GM19324 (cell line): ENCODE data around the gene LPP.

Source experiments
- ATAC-seq: cut with Tn5 transposase; IDR thresholded peaks from one replicate; pipeline ENCODE4 v1.9.1; 2021; ENCODE audit warnings: mild to moderate bottlenecking, moderate library complexity; ENCODE audit not compliant: unreplicated experiment, low FRiP score

LPP gene

DNA sequence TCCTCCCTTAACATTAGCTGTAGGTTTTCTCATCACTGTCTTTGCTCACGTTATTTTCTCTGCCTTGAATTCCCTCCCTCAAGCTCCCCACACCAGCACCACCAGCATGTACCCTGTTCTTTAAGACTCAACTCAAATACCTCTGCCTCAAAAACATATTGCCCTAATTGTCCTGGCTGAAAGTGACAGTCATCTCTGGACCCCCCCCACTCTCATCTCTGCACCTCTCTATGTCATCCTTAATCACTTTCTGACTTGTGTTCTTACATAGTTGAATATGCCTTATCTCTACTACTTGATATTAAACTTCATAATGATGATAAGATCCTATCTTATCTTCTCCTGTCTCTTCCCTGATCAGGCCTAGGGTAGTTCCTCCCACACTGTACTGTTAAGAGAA, 672.6 kb downstream of the LPP start:
- no peak for ATAC-seq

DNA sequence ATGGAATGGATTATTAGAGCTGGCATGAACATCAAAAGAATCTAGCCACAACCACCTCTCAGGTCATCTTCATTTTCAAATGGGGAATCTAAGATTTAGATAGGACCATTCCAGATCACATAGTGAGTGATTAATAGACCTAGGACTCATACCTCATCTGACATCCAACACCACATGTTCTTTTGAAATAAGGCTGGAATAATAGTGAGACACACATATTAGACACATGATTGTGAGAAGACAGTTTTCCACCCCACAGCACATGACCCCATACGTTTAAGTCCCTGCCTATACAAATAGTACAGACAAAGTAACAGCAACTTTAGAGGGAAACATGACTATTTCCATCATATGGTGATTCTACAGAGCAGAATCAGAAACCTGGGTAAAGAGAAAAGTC, 673.1 kb downstream of the LPP start:
- ATAC-seq: no peak

DNA sequence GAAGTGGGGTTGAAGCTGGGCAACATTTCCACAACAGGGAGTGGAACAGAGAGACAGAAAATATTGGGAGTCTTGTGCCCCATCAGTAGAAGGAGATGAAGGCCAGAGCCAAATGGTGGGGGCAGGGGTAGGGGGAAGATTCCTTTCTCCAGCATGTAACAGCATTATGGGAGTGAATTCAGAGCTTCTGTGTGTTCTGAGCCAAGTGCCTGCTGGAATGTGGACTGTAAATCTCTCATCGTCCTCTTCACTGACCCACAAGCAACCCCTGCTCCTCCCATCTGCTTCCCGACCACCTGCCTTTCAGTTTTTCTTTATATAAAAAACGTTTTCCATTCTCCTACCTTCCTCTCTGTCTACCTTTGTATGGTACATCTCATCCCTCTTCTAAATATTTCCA, 673.6 kb downstream of the LPP start:
- no peak for ATAC-seq

DNA sequence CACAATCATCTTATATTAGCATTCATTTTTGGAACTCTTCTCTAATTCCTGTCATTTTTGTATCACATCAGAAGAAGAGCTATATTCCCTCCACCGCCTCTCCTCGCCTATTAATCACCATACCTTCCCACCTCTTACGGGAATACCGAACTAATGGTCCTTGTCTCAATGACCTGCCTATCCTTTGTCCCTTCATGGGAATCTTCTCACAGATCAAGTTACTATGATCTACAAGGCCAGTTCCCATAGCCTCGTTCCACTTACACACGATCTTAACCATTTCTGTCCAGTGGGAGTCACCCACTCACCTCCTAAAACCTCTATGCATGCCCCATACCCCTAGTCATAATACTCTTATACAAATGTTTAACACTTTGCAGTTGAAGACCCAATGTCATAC, 675.2 kb downstream of the LPP start:
- no peak for ATAC-seq

DNA sequence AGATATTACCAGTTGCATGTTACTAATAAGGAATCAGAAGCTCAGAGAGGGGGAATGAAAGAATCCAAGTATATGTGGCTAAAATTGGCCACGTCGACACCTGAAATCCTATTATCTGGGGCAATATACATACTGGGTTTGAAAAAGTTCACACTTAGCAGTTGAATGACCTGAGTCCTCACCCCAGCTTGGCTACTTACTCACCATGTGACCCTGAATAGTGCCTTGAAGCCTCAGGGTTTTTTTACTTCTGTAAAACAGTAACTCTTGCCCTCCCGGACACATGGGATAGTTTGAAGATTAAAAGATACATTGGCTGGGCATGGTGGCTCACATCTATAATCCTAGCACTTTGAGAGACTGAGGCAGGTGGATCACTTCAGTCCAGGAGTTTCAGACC, 675.6 kb downstream of the LPP start:
- ATAC-seq: no peak

DNA sequence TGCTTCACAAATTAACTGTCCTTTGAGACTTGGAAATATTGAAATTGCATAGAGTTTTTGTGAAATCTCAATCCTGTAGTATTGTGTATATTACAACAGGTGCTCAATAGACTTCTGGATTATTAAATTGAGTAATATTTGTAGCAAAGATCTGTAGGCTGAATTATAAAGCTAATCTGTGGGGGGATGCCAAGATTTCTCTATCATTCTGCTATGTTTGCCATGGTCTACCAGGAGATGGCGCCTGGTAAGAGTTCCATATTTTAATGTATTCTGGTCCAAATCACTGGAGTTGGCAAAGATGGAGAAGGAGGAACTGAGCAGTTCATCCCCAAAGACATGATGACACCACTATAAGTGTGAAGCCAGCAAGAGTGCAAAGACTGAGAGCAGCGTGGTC, 676.9 kb downstream of the LPP start:
- ATAC-seq: no peak

DNA sequence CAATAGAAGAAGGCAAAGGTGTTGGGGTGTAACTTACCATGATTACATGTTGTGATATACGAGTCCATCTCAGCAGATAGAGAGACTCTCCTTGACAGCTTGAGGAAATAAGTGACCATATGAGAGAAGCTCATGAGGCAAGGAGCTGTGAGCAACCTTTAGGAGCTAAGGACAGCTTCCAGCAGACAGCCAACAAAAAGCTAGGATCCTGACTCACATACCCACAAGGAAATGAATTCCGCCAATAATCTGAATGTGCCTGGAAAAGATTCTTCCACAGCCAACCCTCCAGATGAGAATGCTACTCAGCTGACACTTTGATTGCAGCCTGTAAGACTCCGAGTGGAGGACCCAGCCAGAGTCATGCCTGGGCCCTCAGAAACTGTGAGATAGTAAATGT, 678.2 kb downstream of the LPP start:
- ATAC-seq: no peak

DNA sequence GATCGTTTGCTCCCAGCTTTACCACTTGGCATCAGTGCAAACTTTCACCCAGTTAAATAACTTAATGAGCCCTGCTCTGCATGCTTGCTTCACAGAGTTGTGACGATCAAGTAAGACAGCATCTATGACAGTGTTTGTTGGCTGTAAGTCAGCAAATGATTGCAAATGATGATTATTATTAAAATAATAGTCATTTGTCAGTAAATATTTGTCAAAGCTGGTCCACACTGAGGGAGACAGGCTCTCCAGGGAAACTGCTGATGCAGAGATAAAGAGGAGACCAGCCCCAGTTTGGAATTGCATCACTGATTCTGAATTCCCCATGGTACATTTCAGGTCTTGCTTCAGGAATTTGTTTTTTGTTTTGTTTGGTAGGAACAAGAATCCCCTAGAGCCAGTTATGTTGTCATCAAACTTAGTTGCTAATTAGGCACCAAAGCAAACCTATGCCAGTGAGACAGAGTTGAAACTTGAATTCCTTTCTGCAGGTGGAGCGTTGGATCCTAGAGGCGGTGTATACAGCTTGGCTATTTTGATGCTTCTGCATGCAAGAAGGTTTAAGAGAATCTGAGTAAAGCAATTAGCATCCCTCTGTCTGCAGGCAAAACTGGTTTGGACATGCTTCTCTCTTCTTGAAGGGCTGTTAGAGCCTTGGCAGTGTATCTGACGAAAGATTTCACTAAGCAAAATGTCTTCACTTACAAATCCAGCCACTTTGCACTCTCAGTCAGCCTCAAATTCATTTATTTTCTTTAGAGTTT, 679.2 kb downstream of the LPP start:
- no peak for ATAC-seq

DNA sequence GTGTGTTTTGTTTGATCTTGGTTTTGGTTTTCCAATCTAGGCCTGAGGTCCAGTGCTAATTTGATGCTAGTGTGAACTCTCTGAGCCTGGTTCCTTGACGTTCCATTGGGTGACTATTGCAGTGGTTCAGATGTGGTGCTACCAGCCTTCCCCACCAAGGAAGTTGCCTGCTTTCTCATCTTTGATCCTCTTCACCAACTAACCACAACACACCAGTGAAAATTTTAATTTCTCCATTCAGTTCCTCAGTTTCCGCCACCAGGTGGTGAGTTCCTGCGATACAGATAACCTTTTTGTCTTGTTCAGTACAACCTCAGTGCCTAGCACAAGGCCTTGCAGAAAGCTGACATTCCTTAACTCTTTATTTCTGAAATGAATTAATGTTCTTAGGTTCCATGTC, 680.4 kb downstream of the LPP start:
- ATAC-seq: no peak

DNA sequence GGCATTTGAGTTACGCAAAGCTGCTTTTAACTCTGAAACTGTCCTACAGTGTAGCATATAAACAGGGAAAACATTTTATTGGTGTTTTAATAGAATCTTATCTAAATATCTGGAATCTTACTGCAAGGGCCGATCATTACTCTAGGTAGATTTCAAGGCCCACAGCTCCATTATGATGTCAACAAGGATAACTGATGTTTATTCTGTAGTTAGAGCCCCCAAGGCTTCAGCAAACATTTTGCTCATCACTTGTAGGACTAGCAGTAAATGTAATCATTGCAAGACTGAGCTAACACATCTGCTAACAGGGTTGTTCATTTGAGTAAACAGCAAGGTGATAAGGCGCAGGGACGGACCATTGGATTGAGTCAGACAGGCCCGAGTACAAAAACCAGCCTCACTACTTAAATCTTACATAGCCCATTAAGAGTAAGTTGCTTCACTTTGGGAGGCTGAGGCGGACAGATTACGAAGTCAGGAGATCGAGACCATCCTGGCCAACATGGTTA, 685.3 kb downstream of the LPP start:
- no peak for ATAC-seq

DNA sequence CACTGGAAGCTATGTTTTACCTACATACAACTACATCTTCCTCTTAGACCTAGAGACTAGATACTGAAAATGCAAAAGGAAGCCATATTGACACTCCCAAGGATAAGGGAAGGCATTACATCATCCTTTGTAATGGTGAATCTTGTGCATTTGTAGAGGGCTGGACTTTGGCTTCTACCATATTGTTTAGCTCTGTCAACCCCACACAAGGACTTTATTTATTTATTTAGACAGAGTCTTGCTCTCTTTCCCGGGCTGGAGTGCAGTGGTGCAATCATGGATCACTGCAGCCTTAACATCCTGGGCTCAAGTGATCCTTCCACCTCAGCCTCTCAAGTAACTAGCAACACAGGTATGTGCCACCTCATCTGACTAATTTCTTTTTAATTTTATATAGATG, 686.3 kb downstream of the LPP start:
- ATAC-seq: no peak

DNA sequence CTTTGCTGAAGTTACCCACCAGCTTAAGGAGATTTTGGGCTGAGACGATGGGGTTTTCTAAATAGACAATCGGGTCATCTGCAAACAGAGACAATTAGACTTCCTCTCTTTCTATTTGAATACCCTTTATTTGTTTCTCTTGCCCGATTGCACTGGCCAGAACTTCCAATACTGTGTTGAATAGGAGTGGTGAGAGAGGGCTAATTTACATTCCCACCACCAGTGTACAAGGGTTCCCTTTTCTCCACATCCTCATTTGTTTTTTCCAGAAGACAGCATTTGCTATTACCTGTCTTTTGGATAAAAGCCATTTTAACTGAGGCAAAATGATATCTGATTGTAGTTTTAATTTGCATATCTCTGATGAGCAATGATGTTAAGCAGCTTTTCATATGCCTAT, 687.9 kb downstream of the LPP start:
- no peak for ATAC-seq

DNA sequence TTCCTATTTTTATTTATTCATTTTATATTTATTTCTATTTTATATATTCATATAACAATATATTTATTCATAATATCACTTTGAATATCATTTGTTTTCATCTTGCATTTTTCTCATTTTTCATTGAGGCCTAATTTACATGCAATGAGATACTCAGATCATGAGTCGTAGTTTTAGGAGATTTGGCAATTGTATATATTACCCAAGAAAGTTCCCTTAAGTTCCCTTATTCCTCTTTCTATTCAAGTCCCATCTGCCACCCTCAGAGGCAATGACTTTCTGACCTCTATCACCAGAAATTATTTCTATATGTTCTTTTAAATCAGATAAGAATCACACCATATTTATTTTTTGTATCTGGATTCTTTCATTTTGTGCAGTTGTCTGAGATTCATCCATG, 688.7 kb downstream of the LPP start:
- no peak for ATAC-seq

DNA sequence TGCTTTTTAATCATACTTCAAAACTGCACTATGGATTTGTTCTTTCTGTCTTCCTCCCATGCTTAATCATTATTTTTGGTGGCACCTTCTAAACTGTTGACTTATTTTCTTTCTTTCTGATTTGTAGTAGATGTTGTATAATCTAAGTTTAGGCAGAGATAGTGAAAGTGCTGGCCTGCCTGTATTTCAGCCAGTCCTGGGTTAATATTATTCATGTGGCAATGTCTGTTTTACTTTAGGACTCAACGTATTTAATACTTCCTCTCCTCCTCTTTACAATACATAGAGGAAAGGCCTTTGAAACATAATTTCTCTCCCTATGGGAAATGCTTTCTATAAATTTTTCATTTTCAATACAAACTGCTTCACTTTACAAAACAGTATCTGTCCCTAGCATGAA, 690.1 kb downstream of the LPP start:
- no peak for ATAC-seq

DNA sequence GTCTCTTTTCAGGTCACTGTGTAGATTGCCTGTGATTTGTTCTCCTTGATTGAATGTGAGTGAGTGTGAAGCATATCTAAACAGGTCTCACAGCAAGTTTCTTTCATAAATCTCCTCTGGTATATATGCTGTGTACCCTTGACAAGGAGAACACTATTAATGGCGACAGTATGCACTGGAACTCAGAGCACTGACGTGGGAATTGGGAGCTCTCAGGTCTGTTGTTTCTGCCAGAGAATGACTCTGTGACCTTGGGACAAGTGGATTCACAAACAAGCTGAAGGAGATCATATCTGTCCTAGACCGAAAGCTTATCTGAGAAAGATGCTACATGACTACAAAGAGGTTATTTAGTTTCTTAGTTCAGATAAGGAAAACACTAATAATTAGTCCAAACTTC, 691.6 kb downstream of the LPP start:
- ATAC-seq: no peak

DNA sequence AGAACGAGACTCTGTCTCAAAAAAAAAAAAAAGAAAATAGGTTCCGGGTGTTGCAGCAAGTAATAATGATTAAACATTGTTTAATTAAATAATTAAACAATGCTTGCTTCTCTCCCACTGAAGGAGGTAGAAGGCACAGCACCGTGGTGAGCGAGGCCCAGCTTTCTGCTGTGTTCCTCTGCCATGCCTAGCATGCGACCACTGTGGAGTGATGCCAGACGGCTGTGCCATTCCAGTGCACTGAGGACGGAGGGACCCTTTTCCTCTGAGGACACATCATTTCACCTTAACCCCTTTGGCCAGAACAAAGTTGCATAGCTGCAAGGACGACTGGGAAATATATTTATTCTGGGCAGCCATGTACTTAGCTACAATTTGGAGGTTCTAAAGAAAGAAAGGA, 695.0 kb downstream of the LPP start:
- ATAC-seq: no peak

DNA sequence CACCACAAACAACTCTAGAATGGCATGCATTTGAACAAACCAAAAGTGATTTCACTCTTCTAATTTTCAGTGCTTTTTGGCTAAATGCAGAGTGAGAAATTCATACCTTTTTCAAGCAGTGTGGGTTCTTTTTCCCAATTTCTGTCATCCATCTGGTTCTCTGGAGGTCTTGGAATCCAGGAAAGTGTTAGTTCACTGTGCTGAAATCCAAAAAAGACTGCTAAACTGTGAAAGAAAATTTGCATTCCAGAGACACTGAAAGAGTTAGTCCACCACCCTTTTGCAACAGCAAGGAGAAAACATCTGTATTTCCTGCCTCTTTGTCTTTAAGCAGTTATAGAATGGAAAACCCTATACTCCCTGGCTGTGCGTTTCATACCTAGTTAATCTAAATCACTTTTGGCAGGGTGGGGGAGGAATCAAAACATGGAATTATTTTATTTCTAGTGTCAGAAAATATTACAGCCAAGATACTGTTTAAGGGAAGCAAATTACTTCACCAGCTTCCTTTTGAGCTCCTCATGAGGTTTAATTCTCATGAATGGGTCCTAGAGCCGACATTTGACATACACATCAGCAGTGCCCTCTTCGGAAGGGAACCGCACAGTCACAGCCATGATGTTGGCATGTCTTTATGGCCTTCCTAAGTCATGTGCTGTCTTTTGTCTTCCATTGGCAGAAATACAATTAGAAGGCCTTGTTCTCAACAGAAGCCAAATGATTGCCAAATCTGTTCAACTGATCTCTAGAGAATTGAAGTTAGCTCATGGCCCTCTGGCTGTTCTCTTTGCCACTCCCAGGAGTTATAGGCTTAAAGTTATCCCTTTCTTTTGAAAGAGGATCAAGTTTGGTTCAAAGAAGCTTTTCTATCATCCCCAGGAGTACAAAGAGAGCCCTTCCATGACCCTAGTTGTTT, 700.2 kb downstream of the LPP start:
- no peak for ATAC-seq

DNA sequence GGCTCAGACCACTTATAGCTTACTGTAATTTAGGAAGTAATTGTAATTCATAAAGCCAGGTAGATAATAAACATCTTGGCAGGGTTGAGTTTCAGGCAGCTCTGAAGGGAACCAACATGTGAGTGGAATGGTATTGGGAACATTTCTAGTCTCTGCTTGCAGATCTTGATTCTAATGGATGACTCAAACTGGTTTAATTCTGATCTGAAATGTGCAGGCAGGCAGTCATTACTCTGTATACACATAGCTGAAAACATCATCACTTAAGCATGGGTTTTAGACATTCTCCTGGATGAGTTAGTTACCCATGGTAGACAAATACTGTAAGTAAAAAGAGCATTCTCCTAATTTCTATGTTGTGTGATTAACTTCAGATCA, 700.8 kb downstream of the LPP start:
- ATAC-seq: no peak

DNA sequence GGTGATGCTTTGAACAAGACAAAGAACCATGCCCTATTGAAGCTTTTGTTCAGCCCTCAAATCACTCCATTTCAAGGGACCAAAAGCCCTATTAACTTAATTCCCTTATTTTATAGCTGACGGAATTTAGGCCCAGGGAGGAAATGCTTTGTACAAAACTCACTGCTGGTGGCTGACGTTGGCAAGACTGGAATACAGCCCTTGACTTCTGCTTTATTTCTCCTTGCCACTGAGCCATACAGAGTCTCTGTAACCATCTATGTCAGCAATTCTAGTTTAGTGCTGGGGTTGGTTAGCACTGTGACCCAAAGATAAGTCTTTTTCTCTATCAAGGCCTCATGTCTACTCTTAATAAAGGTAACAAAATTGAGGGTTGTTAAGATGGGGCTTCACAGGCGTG, 701.7 kb downstream of the LPP start:
- no peak for ATAC-seq

DNA sequence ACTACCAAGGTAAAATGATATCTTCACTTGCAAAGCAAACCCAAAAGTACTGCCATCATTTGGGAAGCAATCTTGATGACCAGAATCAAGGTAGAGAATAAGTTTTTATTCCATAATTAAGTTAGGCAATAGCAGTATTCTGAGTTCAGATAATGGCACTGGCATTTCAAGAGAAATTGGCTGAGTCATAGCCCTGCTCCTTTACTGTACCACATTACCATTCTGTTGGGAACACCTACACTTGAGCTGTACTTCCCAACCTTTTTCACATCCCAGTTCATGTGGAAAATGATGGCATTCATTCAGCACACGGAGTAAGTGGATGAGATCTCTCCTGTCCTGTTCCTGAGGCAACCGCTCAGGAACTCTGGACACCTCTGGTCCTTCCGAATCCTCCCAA, 706.2 kb downstream of the LPP start:
- ATAC-seq: no peak

DNA sequence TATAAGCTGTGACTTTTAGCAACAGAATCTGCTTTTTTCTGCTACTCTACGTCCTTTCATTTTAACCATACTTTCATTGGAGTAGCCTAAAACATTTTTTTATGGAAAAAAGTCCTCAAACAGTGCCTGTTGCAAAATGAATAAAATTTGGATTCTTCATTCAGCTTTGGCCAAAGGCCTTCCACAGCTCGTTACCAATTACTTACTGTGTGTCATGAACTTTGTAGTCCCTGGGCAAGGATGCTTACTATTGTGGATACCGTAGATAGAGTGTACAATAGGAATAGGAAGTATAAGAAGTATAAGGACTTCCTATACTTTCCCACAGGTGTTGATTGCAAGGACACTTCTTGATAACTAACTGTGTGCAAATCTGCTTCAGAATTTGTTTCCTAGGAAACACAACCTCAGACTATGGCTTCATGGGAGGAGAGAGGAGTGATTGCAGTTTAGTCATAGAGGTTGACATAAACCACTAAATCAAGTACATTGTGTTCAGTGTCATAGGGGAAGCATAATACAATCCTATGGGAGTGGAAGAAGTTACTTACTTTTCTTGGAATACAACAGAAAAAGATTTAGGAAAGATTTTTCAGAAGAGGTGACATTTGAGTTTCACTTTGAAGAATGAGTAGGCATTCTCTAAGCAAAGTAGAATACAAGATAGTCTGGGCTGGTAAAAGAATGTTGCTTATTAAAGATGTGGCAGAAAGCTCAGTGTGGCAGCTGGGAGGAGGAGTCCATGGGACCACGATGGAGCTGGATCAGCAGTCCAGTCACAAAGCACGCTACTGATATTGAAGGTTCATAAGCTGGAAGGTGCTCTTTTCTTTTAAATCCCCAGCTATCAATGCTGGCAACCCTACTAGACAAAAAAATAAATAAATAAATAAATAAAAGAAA, 708.1 kb downstream of the LPP start:
- ATAC-seq: no peak
